ENCODE measurements around the gene AGPAT1. TPM values are rescaled to one million over a fixed set of nuclear protein-coding genes. Genes with fewer than 3 reads are reported as not detected.

The AGPAT1 gene
- total and polyA plus RNA-seq, 2 of the 13 experiments (the other 11 are each of a cell fraction or from before 2014, with no cell fraction given) = 51.3 to 139 TPM

DNA sequence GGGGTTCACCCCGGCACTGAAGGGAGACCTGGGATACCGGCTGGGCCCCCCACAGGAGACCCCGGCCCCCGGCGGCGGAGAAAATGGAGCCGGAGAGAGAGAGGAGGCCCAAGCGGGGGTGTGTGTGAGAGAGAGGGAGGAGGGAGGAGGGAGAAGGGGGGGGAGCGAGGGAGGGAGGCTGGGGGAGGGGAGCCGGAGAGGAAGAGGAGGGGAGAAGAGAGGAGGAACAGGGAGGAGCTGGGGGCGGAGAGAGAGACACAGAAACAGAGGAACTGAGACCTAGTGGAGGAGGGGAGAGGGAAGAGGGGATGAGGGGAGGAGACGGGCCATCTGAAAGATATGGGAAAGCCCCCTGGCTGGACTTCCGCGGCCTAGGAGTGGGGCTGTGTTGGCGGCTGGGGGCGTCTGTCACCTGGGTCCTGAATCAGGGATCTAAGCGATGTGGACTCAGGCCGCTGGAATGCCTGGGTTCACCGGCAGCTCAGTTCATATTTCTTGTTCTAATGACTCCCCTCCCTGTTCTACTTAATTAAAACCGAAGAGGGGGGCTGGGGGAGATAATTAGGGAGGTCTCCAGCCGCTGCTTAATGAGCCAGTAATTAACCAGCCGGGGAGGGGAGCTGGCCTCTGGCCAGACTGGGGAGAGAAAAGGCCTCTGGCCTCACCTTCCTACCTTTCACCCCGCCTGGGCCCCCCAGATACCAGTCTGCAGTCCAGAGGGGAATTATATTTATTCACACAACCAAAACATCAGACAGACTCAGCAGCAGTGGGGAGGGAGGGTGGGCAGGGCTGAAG is 14.4 kb upstream of the AGPAT1 start, which contains the start of gene PBX2 (continued):
- TF ChIP-seq, protein P1, sequence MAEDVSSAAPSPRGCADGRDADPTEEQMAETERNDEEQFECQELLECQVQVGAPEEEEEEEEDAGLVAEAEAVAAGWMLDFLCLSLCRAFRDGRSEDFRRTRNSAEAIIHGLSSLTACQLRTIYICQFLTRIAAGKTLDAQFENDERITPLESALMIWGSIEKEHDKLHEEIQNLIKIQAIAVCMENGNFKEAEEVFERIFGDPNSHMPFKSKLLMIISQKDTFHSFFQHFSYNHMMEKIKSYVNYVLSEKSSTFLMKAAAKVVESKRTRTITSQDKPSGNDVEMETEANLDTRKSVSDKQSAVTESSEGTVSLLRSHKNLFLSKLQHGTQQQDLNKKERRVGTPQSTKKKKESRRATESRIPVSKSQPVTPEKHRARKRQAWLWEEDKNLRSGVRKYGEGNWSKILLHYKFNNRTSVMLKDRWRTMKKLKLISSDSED (CRISPR knock-in tag; IDR thresholded peaks at IDR 0.05) = no peak
- no peak for TF ChIP-seq NFIC (IDR thresholded peaks at IDR 0.05; ENCODE audit: low read length)
- TF ChIP-seq, protein P2, sequence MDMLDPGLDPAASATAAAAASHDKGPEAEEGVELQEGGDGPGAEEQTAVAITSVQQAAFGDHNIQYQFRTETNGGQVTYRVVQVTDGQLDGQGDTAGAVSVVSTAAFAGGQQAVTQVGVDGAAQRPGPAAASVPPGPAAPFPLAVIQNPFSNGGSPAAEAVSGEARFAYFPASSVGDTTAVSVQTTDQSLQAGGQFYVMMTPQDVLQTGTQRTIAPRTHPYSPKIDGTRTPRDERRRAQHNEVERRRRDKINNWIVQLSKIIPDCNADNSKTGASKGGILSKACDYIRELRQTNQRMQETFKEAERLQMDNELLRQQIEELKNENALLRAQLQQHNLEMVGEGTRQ (IDR thresholded peaks at IDR 0.05; ENCODE audit: low read depth, low read length) = no peak
- TF ChIP-seq, protein P2 (CRISPR knock-in tag; IDR thresholded peaks at IDR 0.05; ENCODE audit: borderline replicate concordance) = no peak
- TF ChIP-seq ZNF253 (CRISPR knock-in tag; IDR thresholded peaks at IDR 0.05; ENCODE audit: borderline replicate concordance) = no peak
- TF ChIP-seq ZIK1 (CRISPR knock-in tag; IDR thresholded peaks at IDR 0.05; ENCODE audit: borderline replicate concordance, low read depth) = no peak
- no peak for TF ChIP-seq MLXIP (CRISPR knock-in tag; IDR thresholded peaks at IDR 0.05; ENCODE audit: borderline replicate concordance)
- TF ChIP-seq JARID2 (CRISPR knock-in tag; IDR thresholded peaks at IDR 0.05; ENCODE audit: insufficient replicate concordance) = peak; percentile 61
- TF ChIP-seq ZFP62 (CRISPR knock-in tag; IDR thresholded peaks at IDR 0.05) = no peak
- TF ChIP-seq MATR3 (CRISPR knock-in tag; IDR thresholded peaks at IDR 0.05) = no peak
- TF ChIP-seq HNF4G (IDR thresholded peaks at IDR 0.05; ENCODE audit: borderline replicate concordance, low read depth, low read length) = no peak
- TF ChIP-seq HNF4G (CRISPR knock-in tag; IDR thresholded peaks at IDR 0.05; ENCODE audit: borderline replicate concordance, low read depth) = no peak; the same call in 1 of the 2 replicates
- TF ChIP-seq, protein P3, sequence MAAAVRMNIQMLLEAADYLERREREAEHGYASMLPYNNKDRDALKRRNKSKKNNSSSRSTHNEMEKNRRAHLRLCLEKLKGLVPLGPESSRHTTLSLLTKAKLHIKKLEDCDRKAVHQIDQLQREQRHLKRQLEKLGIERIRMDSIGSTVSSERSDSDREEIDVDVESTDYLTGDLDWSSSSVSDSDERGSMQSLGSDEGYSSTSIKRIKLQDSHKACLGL (CRISPR knock-in tag; IDR thresholded peaks at IDR 0.05) = no peak
- TF ChIP-seq THAP11 (CRISPR knock-in tag; IDR thresholded peaks at IDR 0.05) = peak; percentile 53; the same call in 1 of the 2 replicates
- no peak for TF ChIP-seq MBD4 (IDR thresholded peaks at IDR 0.05; ENCODE audit: borderline replicate concordance, low read length)
- no peak for TF ChIP-seq ZSCAN20 (CRISPR knock-in tag; IDR thresholded peaks at IDR 0.05; ENCODE audit: borderline replicate concordance)
- no peak for TF ChIP-seq FOXM1 (CRISPR knock-in tag; IDR thresholded peaks at IDR 0.05)
- TF ChIP-seq NFYB (CRISPR knock-in tag; IDR thresholded peaks at IDR 0.05) = no peak; the same call in 1 of the 2 replicates
- no peak for TF ChIP-seq ZNF773 (CRISPR knock-in tag; IDR thresholded peaks at IDR 0.05; ENCODE audit: borderline replicate concordance)
- TF ChIP-seq ZC3H13 (CRISPR knock-in tag; IDR thresholded peaks at IDR 0.05) = no peak
- TF ChIP-seq CREB1 (IDR thresholded peaks at IDR 0.05) = no peak
- TF ChIP-seq CREB1 (CRISPR knock-in tag; IDR thresholded peaks at IDR 0.05) = no peak
- peak; percentile 53; the same call in 1 of the 2 replicates for TF ChIP-seq ZNF580 (CRISPR knock-in tag; IDR thresholded peaks at IDR 0.05; ENCODE audit: borderline replicate concordance, low read depth)
- TF ChIP-seq RBFOX2 (IDR thresholded peaks at IDR 0.05; ENCODE audit: low read depth, low read length) = peak; percentile 38; the same call in 1 of the 2 replicates
